ENCODE measurements around the gene TSC2.

TSC2 gene

GRCh38 chr16:2047330-2048115 lies at the start of gene TSC2, which contains the start of gene NTHL1:
Gene TSC2 (plus strand): TSS chr16:2047985. CDS start chr16:2048616, 631 bp downstream.
Gene NTHL1 (minus strand): TSS chr16:2047834. CDS start chr16:2047823, 11 bp downstream.
- TF ChIP-seq CTCF (IDR thresholded peaks at IDR 0.05; ENCODE audit: insufficient read depth, low read depth, low read length, missing control alignments) = peak; percentile 8
- H3K4me3 ChIP-seq (ENCODE audit: low read depth, low read length) = peak within 1 kb of the TSS; percentile 68
- peak; percentile 98 for DNase-seq (ENCODE audit: low read depth)

- no peak overlapping the region for H3K4me3 ChIP-seq (ENCODE audit: low read depth, low read length)
- no peak for DNase-seq (ENCODE audit: low read depth)
- no peak for TF ChIP-seq CTCF (IDR thresholded peaks at IDR 0.05; ENCODE audit: insufficient read depth, low read depth, low read length, missing control alignments)
Observed at GRCh38 chr16:1998360-1998835, 49.4 kb upstream of the TSC2 start.

GRCh38 chr16:1998852-1999801 lies 48.7 kb upstream of the TSC2 start:
- DNase-seq (ENCODE audit: low read depth) = no peak
- H3K4me3 ChIP-seq (ENCODE audit: low read depth, low read length) = no peak overlapping the region
- TF ChIP-seq CTCF (IDR thresholded peaks at IDR 0.05; ENCODE audit: insufficient read depth, low read depth, low read length, missing control alignments) = no peak

GRCh38 chr16:1999866-2000514 lies 47.8 kb upstream of the TSC2 start:
- DNase-seq (ENCODE audit: low read depth) = no peak
- TF ChIP-seq CTCF (IDR thresholded peaks at IDR 0.05; ENCODE audit: insufficient read depth, low read depth, low read length, missing control alignments) = no peak
- no peak overlapping the region for H3K4me3 ChIP-seq (ENCODE audit: low read depth, low read length)

GRCh38 chr16:2001035-2001434 lies 46.8 kb upstream of the TSC2 start:
- no peak for TF ChIP-seq CTCF (IDR thresholded peaks at IDR 0.05; ENCODE audit: insufficient read depth, low read depth, low read length, missing control alignments)
- no peak overlapping the region for H3K4me3 ChIP-seq (ENCODE audit: low read depth, low read length)
- DNase-seq (ENCODE audit: low read depth) = no peak
